Measurements from ENCODE around the gene DNAI1. TPM values are rescaled to one million over a fixed set of nuclear protein-coding genes. Genes with fewer than 3 reads are reported as not detected.
"Not testable (repeated sequence)": the region's sequence is repeated elsewhere in the genome, so short reads cannot be mapped to it uniquely, and the experiment has no call there.

The DNAI1 gene
- 1 to 10 TPM in 3 of 4 donors, under 1 TPM in 1; 0.15 to 3.2 (median 2.0) TPM for polyA plus RNA-seq (ENCODE audit: insufficient read length in 4 of 4)

DNA sequence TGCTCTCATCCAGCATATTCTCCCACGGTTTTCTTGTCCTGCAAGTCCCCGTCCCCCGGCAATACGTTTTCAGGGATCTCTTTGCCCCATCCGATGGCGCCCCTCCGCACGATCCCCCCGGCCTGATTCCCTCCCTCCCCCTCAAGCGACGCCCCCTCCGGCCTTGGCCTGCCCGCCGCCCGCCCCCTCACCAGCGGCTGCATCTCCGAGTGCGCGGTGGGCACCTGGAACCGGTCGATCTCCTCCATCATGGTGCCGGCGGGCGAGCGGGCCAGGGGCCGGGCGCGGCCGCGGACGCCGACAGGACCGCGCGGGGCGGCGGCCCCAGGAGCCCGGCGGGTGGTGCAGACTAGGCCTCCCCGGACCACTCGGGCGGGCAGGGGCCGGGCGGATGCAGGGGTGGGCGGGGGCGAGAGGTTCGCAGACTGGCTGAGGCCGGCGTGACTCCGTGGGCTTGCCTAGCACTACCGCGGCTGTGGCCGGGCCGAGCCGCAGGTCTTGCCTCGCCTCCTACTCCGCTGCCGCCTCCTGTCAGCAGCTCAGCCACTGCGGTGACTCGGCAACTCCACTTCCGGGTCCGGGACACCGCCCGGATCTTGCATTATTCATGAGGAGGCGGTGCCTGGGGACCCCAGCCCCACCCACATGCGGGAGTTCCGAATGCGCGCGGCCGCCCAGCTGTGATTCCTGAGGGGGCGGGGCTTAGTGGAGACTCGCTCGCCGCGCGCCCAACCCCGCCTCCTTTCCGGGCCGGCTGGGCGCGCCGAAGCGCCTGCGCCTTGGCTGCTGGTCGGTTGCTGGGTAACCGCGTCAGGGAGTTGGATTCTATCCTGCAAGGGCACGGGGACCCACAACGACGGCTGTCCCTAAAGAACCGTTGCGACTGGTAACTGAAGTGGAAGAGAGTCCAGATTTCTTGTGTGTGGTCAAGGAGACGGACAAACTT is at the start of gene DNAI1, which contains the start of gene FAM219A:
Gene DNAI1, plus strand, starts transcription at position 793 of the 946 bp plus-strand sequence. CDS start 201 bp downstream, outside the sequence.
Gene FAM219A, minus strand, starts transcription at position 558 of the 946 bp plus-strand sequence. Its CDS starts 307 bp downstream, at position 251.
- DNase-seq (ENCODE audit: low read depth in 4 of 4, low spot score in 3 of 4) = peak; percentile 93 to 97 (median 96)

DNA sequence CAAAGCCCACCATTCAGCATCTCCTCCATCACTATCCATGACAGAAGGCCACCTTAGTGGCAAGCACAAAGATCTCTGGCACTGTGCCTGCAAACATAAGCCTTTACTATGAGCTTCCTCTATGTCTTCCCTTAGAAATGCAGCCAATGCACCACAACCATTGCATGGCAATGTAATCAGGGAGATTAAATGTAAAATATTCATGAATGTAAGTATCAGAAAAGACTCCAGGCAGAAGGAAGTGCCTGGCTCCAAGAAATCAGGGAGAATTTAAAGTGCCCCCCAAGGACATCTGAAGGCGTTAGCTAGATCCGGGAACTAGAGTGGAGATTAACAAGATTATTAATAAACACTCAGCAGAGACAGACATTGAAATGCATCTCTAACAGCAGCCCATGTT is 49.5 kb upstream of the DNAI1 start:
- DNase-seq (ENCODE audit: low read depth in 4 of 4, low spot score in 3 of 4) = no peak

DNA sequence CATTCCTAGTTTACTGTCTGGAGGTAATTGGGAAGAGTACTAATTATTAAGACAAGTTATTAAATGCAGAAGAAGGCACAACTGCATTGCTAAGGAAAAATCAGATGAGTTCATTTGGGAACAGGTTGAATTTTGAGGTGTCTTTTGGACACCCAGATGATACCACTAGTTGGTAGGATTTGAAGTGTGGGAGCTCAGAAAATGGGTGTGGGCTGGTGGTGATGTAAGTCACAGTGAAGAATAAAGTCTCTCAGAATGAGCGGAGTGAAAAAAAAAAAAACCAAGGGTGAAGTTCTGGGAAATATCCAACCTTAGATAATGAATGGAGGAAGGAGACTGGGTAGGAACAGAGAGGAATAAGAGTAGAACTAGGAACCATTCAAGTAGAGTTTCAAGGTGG is 46.3 kb upstream of the DNAI1 start:
- DNase-seq (ENCODE audit: low read depth in 4 of 4, low spot score in 3 of 4) = no peak

DNA sequence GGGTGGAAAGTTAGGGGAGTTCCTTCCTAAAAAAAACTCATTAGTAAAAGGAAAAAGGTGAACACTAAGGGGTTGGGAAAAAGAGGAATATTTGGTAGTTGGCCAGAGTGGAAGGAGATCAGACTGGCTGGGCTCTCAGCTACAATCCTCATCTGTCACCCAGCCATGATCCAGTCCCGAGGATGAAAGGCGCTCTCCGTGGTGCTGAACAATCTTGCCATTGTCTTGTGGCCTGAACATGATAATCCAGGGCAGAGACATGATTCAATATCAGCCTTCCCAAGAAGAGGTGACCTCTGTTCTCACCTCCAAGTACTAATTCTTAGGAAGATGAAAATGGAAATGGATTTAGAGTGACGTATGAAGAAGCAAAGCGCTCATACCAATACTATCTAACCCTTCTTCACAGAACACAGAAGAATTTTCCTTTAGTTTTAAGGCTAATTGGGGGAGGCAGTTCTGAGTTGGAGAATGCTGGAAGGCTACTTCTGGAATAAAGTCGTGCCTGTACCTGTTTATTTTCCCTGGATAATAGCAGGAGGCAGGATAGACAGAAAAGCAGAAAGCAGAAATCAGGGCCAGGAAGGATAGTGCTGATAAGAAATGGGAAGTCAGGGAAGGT is 45.3 kb upstream of the DNAI1 start:
- peak in 3 of 4 donors; percentile 42 to 70 (median 56) for DNase-seq (ENCODE audit: low read depth in 4 of 4, low spot score in 3 of 4)

DNA sequence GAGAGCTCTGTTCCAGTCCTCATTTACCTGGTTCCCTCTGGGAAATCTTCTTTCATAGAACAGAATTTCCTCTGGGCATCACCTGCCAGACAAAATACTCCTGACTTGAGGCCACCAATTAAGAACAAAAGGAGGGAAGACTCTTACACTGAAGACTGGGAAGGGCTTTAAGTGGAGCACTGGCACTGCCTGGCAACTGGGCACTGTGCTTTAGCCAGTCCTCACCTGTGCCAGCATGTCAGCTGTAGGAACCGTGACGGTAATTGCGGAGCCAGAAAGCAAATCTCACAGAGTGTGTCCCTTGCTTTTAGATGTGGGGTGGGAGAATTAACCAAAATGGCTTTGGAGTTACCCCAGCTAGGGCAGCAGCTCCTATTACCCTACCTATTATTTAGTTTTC is 40.9 kb upstream of the DNAI1 start:
- no peak for DNase-seq (ENCODE audit: low read depth in 4 of 4, low spot score in 3 of 4)

DNA sequence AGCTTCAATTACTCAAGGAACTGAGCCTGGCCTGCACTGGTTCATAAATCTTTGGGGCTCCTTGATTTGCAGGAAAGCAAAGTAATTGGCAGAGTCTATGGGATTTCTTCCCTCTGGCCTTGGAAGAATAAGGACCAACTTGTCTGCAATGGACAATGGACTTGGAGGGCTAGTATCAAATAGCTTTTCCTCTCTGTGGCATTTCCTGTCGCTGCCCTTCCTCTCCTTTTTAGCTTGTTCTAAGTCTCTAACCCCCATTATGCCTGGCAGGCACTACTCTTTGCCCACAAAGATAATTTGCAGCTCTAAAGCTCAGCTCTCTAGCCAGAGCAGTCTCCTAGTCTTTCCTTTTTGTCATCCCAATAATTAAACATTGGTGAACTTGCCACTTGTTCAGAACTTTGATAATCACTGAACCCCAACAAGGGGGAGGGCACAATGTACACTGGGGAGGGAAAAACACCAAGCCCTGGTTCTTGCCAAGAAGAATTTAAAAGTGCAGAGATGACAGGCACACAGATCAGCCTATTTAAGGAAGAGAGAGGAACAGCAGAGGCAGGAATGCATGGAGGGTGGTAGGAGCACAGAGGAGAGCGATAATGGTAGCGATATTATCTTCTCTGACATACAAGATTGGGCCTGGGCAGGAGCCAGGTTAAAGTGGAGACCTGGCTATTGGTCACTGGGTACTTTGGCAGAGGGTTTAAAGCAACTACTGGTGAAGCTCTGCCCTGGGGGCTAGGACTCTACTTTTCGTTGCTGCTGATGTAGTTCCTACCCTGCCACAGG is 38.7 kb upstream of the DNAI1 start:
- no peak for DNase-seq (ENCODE audit: low read depth in 4 of 4, low spot score in 3 of 4)

DNA sequence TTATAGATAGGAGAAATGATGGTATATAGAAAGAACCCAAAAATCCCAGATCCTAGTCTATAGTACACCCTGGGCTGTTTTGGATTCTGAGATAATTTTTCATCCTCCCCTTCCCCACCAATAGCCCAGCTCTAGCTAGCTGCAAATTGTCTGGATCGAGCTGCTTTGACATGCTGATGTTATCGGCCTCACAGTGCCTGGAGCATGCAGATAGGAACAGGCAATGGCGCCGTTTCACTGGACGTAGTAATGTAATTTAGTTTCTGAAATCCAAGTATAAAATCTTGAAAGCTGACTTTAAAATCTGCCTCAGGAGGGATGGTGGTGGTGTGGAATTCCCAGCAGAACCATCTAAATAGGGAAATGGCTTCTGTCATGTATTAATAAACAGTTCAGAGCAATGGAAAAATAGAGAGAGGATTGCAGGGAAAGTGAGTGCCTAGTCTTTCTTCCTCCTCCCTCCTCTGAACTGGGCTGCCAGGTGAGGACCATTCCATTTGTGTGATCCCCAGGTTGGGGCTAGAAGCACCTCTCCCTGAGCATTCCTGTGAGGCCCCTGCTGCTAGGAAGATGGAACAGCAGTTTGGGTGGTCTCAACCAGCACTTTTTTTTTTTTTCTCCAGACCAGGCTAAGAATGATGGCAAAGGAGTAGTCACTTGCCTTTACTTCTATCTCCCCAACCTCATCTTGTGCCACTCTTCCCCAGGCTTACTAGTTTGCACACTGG is 32.1 kb upstream of the DNAI1 start:
- DNase-seq (ENCODE audit: low read depth in 4 of 4, low spot score in 3 of 4) = no peak

DNA sequence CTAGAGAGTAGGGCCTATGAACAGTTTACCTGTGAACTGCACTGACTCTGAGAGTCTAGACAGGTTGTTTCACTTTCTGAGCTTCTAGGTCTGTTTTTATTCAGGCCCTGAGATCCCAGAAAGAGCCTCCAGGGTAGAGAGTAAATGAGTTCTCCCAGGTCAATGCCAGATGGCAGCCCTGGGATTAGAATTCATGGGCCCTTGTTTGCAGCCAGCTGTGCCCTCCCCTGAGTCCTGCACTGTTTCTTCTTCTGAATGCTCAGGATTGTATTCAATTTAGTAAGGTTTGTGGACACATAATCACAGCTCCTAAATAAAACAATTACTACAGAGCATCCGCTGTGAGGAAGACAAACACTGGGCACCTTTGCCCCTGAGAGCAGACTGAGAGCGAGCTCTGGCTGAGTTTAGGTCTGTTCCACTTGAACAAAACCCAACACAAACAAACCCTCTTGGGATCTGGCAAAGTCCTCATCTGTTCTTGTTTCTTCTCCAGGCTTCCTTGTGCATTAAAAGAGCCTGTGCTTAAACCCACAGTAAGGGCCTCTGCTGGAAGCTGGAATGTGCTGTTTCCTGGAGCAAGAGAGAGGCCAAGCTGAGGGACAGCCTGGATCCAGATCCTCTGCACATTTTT is 30.2 kb upstream of the DNAI1 start:
- DNase-seq (ENCODE audit: low read depth in 4 of 4, low spot score in 3 of 4) = no peak

DNA sequence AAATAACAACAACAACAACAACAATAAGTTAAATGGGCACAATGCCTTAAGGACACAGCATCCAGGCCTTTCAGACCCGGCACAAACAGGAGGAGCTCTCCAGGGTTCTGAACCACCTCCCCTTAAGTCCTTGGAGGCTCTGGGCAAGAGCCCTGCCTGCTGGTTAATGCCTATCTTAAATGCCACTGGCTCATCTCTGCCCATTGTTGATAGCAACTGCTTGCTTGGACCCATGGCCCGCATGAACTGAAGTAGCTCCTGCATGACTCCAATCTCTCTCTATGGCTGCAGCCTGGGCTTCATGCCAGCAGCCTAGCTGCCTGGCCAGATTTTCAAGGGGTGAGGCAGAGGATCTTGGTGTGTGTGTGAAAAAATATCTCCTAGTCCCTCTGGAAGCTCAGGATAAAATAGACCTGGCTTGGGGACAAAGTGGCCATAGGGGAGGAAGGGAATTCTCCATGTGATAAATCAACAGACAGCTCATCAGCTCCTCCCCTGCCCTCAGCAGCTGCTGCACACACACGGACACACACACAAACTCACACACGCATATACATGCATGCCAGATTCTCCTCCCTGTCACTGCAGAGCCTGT is 27.7 kb upstream of the DNAI1 start:
- DNase-seq (ENCODE audit: low read depth in 4 of 4, low spot score in 3 of 4) = peak; percentile 38 to 71 (median 54)

DNA sequence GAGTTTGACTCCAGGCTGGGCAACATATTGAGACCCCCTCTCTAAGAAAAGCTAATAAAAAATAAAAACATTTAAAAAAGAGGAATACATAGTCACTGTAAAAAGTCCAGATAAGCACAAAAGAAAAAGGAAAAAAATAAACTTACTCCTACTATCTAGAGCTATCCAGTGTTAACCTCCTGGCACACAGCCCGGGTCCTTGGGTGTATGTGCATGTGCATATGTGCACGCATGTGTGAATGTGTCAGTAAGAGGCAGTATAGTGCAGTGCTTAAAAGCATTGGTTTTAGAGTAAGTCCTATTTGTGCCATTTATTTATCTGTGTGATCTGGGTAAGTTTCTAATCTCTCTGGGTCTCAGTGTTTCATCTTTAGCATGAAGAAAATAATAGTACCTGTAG is 26.9 kb upstream of the DNAI1 start:
- DNase-seq (ENCODE audit: low read depth in 4 of 4, low spot score in 3 of 4) = no peak

DNA sequence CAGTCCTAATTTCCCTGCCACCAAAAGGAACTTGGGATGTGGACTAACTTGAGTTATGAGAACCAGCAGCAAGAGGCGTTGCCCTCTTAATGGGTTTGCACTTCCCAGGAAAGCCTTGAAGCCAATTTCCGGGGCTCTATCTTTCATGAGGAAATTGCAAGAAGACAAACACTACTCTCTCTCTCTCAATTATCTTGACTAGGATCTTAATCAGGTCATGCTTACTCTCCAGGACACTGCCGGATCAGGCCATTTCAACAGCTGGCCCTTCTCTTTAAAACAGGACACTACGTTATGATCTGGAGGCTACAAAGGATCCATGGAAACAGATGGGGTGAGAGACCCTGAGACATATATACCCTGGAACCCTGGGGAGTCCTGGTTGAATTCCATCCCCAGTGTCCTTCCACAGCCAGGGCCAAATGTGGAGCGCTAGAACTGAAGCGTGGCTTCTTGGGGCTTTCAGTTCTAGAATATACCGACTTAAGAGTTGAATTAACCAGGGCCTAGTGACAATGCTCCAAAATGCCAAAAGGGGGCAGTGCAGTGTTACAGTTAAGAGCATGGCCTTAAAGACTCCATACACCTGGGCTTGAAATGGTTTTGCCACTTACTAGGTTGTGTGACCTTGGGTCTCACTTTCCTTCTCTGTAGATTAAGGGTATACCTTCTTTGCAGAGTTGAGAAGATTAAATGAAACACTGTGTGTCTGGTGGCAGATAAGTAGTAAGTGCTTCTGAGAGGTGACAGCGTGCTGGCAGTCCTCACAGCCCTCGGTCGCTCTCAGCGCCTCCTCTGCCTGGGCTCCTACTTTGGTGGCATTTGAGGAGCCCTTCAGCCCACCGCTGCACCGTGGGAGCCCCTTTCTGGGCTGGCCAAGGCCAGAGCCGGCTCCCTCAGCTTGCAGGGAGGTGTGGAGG is 21.3 kb upstream of the DNAI1 start:
- DNase-seq (ENCODE audit: low read depth in 4 of 4, low spot score in 3 of 4) = peak in 2 of 4 donors; percentile 46 to 67

DNA sequence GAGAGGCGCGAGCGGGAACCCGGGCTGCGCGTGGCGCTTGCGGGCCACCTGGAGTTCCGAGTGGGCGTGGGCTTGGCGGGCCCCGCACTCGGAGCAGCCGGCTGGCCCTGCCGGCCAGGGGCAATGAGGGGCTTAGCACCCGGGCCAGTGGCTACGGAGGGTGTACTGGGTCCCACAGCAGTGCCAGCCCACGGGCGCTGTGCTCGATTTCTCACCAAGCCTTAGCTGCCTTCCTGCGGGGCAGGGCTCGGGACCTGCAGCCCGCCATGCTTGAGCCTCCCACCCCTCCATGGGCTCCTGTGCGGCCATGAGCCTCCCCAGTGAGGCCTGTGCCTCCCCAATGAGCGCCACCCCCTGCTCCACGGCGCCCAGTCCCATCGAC is 20.7 kb upstream of the DNAI1 start:
- not testable (repeated sequence) for DNase-seq (ENCODE audit: low read depth in 4 of 4, low spot score in 3 of 4)

DNA sequence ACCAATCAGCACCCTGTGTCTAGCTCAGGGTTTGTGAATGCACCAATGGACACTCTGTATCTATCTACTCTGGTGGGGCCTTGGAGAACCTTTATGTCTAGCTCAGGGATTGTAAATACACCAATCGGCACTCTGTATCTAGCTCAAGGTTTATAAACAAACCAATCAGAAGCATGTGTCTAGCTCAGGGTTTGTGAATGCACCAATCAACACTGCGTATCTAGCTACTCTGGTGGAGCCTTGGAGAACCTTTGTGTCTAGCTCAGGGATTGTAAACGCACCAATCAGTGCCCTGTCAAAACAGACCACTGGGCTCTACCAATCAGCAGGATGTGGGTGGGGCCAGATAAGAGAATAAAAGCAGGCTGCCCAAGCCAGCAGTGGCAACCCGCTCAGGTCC is 20.1 kb upstream of the DNAI1 start:
- not testable (repeated sequence) for DNase-seq (ENCODE audit: low read depth in 4 of 4, low spot score in 3 of 4)

DNA sequence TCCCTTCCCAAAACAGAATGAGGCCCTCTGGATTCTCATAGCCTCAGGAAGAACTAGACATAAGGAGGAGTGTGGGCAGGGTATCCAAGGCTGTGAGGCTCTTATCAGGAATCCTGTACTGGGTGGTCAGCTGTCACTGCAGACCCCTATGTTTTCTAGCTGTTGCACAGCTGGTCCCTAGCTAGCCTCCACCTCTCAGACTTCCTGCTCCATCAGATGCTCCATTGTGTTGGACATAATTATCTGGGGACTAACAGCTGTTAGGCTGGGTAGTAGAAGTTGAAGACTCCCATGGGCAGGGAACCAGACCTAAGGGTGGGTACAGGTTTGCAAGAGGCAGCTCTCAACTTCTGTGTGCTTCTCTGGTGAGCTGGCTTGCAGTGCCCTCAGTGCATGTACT is 18.6 kb upstream of the DNAI1 start:
- DNase-seq (ENCODE audit: low read depth in 4 of 4, low spot score in 3 of 4) = no peak

DNA sequence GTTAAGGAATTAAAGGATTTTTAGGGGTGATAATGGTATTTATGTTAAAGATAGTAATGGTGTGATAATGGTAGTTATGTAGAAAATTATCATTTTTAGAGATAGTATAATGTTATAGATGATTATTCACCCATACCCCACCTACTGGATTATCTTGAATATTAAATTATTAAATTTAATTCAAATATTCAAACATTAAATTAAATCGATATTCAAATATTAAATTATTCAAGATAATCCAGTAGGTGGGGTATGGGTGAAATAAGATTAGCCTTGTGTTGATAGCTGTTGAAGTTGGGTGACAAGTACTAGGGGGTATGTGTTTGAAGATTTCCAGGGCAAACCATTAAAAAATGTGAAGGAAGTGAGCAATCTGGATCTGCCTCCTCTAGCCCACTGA is 15.8 kb upstream of the DNAI1 start:
- DNase-seq (ENCODE audit: low read depth in 4 of 4, low spot score in 3 of 4) = no peak

DNA sequence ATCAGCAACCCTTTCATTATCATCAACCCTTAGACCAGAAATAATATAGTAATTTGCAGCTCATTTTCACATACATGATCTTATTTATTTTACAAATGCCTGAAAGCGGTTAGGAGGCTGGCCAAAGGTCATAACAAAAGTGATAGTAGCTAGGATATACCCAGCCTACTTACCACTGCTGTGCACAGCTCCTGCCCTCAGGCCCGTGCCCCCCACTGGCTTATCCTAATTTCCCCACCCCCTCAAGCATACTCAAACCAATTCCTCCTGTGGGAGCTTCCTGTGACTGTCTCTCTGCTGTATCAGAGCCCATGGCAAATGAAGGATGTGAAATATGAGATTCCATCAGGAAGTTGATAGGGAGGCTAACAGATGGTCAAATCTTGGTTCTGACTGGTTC is 15.1 kb upstream of the DNAI1 start:
- no peak for DNase-seq (ENCODE audit: low read depth in 4 of 4, low spot score in 3 of 4)

DNA sequence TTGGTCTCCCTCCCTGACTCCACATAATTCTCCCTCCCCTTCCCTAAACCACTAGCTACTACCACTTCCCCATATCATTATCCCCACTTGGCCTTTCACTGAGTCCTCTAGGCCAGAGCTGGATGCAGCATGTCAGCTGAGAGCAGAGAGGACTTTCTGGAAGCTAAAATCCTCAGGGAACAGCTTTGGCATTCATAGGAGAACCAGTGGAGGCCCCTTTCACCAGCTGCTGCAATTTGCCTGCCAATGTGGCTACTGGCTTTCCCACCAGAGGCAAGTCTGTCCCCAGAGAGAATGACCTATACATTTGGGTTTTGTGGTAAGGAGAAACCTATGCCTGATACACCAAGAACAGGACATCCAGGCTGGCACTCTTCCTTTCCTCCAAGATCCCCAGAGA is 14.6 kb upstream of the DNAI1 start:
- DNase-seq (ENCODE audit: low read depth in 4 of 4, low spot score in 3 of 4) = no peak

DNA sequence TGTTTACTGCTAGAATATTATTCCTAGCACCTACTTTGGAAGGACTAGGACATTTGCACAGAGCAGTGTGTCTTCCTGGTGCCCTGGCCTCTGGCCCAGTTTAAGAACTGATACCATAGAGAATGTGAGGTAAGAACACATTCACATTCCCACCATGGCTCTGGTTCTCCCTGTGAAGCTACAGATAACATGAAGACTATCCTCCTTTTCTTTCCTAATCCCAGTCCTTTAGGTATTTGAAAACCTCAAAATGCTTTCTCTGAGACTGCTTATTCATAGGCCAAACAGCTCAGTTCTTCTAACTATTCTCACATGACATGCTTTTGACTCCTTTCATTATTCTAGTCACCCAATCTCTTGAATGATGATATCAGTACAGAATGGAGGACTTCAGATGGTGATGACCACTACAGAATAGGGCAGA is 12.1 kb upstream of the DNAI1 start:
- DNase-seq (ENCODE audit: low read depth in 4 of 4, low spot score in 3 of 4) = no peak
